ENCODE data around the gene RFLNA. TPM values are rescaled to one million over a fixed set of nuclear protein-coding genes. Genes with fewer than 3 reads are reported as not detected.

The RFLNA gene
- total and polyA plus RNA-seq, 2 donors (not counting 1 experiment from before 2014, with no cell fraction given): not detected

GRCh38 chr12:124252964-124253363 lies 41.9 kb upstream of the RFLNA start:
- H3K27me3 Mint-ChIP-seq: peaks cover 31% of the 10 kb centered on the region
- DNase-seq: no peak
- no peaks in the 10 kb centered on the region for H3K79me2 ChIP-seq (ENCODE audit: control insufficient read depth, insufficient read depth, low read length)
- ChIA-PET CTCF (no interaction called here), POLR2A (no interaction called here)
- ATAC-seq (ENCODE audit: low read depth): no peak
- H3K4me2 ChIP-seq (replicated peaks; ENCODE audit: low read depth, low read length, poor library complexity, severe bottlenecking): no peak overlapping the region
- H3K4me3 Mint-ChIP-seq: no peak overlapping the region
- H3K36me3 ChIP-seq (replicated peaks in 1 of 2; ENCODE audit: control extremely low read depth in 1 of 2, control insufficient read depth in 1 of 2, extremely low read depth in 1 of 2, insufficient read depth in 2 of 2, low read length in 1 of 2): no peaks in the 10 kb centered on the region
- 82% methylated on average over 2 of the region's 6 CpGs for WGBS (ENCODE audit: insufficient coverage)
- no peak overlapping the region for H3K27ac ChIP-seq (ENCODE audit: low read length in 2 of 2)
- H3K27me3 ChIP-seq (replicated peaks in 1 of 4; ENCODE audit: control extremely low read depth in 1 of 4, control insufficient read depth in 3 of 4, insufficient read depth in 4 of 4, low read length in 3 of 4): no peaks in the 10 kb centered on the region
- H3K4me1 ChIP-seq (ENCODE audit: control insufficient read depth in 2 of 2, insufficient read depth in 2 of 2, low read length in 2 of 2): no peaks in the 10 kb centered on the region
- no peak overlapping the region for H3K27ac Mint-ChIP-seq
- H3K9me3 ChIP-seq (ENCODE audit: control extremely low read depth in 1 of 3, control insufficient read depth in 2 of 3, insufficient read depth in 1 of 3, low read length in 2 of 3): peaks cover 0 to 3% (median 0%) of the 10 kb centered on the region in 3 donors
- intact Hi-C loops (cut with micrococcal nuclease): no loop called here
- H3K9me3 Mint-ChIP-seq (ENCODE audit: insufficient read depth): no peaks in the 10 kb centered on the region
- no peaks in the 10 kb centered on the region for H4K20me1 ChIP-seq (ENCODE audit: control insufficient read depth, insufficient read depth, low read length, poor library complexity, severe bottlenecking)
- no peaks in the 10 kb centered on the region for H3K4me1 Mint-ChIP-seq
- TF ChIP-seq CTCF (IDR thresholded peaks at IDR 0.05): no peak
- no peak for TF ChIP-seq EZH2 (IDR thresholded peaks at IDR 0.05; ENCODE audit: borderline replicate concordance, insufficient read depth, low read depth, low read length, poor library complexity, severe bottlenecking)
- H3K4me3 ChIP-seq (ENCODE audit: control extremely low read depth in 1 of 5, extremely low read depth in 1 of 5, insufficient read depth in 1 of 5, low read depth in 2 of 5, low read length in 4 of 5): no peak overlapping the region
- H2AFZ ChIP-seq (ENCODE audit: insufficient read depth, low read depth, low read length, poor library complexity, severe bottlenecking): no peak overlapping the region
- H3K9ac ChIP-seq (ENCODE audit: low read length): no peak overlapping the region

GRCh38 chr12:124254126-124254525 lies 40.8 kb upstream of the RFLNA start:
- Histone ChIP-seq H3K36me3 (replicated peaks in 1 of 2; ENCODE audit: control extremely low read depth in 1 of 2, control insufficient read depth in 1 of 2, extremely low read depth in 1 of 2, insufficient read depth in 2 of 2, low read length in 1 of 2) (no peaks in the 10 kb centered on the region), H3K9me3 (ENCODE audit: control extremely low read depth in 1 of 3, control insufficient read depth in 2 of 3, insufficient read depth in 1 of 3, low read length in 2 of 3) (peaks cover 0 to 3% (median 0%) of the 10 kb centered on the region in 3 donors), H3K9ac (ENCODE audit: low read length) (no peak overlapping the region), H3K27me3 (replicated peaks in 1 of 4; ENCODE audit: control extremely low read depth in 1 of 4, control insufficient read depth in 3 of 4, insufficient read depth in 4 of 4, low read length in 3 of 4) (no peaks in the 10 kb centered on the region), H4K20me1 (ENCODE audit: control insufficient read depth, insufficient read depth, low read length, poor library complexity, severe bottlenecking) (no peaks in the 10 kb centered on the region), H3K27ac (ENCODE audit: low read length in 2 of 2) (no peak overlapping the region), H3K4me1 (ENCODE audit: control insufficient read depth in 2 of 2, insufficient read depth in 2 of 2, low read length in 2 of 2) (no peaks in the 10 kb centered on the region), H3K4me2 (replicated peaks; ENCODE audit: low read depth, low read length, poor library complexity, severe bottlenecking) (no peak overlapping the region), H3K79me2 (ENCODE audit: control insufficient read depth, insufficient read depth, low read length) (no peaks in the 10 kb centered on the region), H3K4me3 (ENCODE audit: control extremely low read depth in 1 of 5, extremely low read depth in 1 of 5, insufficient read depth in 1 of 5, low read depth in 2 of 5, low read length in 4 of 5) (no peak overlapping the region), H2AFZ (ENCODE audit: insufficient read depth, low read depth, low read length, poor library complexity, severe bottlenecking) (no peak overlapping the region)
- CTCF ChIA-PET: no interaction called here
- Mint-ChIP-seq H3K4me1 (no peaks in the 10 kb centered on the region), H3K9me3 (ENCODE audit: insufficient read depth) (no peaks in the 10 kb centered on the region), H3K27me3 (peaks cover 40% of the 10 kb centered on the region), H3K4me3 (no peak overlapping the region), H3K27ac (no peak overlapping the region)
- 90% methylated on average over 10 of the region's 10 CpGs for WGBS (ENCODE audit: insufficient coverage)
- POLR2A ChIA-PET: no interaction called here
- intact Hi-C loops (cut with micrococcal nuclease): no loop called here
- ATAC-seq (ENCODE audit: low read depth) (no peak), DNase-seq (no peak)
- TF ChIP-seq EZH2 (IDR thresholded peaks at IDR 0.05; ENCODE audit: borderline replicate concordance, insufficient read depth, low read depth, low read length, poor library complexity, severe bottlenecking) (no peak), CTCF (IDR thresholded peaks at IDR 0.05) (no peak)
